PC-3 (cell line): ENCODE data around the gene SOAT1.

Experiments used
- CTCF ChIP-seq: fragments of 300-600 bp; sonication (generic); conservative IDR thresholded peaks from 2 replicates; pipeline ENCODE4 v1.5.1; 2017; ENCODE audit warnings: antibody characterized with exemption, low read depth, mild to moderate bottlenecking, low read length
- EZH2 ChIP-seq: fragments of 300-600 bp; sonication (generic); IDR thresholded peaks from one replicate; pipeline ENCODE4 v1.6.1; 2017; ENCODE audit warnings: antibody characterized with exemption, mild to moderate bottlenecking, low read length; ENCODE audit not compliant: unreplicated experiment
- EZH2phosphoT487 ChIP-seq: fragments of 300-600 bp; sonication (generic); IDR thresholded peaks from 2 replicates; pipeline ENCODE4 v1.6.1; 2018; ENCODE audit warnings: mild to moderate bottlenecking, antibody characterized with exemption, low read length, borderline replicate concordance

GRCh38 chr1:179385510-179385909 lies 91.9 kb downstream of the SOAT1 start:
- TF ChIP-seq CTCF (no peak), EZH2 (no peak), EZH2phosphoT487 (no peak)
